ENCODE measurements around the gene ASPN.

The ASPN gene

DNA sequence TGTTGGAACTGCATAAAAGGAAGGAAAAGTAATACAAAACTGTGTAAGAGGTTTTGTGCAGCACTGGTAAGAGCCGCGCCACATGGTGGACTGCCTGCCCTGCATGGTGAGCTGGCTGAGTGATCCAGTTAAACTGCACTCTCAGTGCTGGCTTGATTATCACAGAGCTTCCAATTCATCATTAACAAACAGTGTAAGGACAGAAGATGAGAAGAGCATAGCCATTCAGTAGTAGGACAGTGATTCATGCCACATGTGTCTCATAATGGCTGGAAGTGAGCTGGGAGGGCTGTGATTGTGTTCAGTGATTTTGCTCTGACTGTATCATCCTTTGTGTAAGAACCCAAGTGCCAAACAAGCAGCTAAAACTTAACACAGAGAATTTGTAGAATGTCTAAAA, 14.1 kb downstream of the ASPN start:
- Histone ChIP-seq H3K27ac (ENCODE audit: low read depth, low read length, poor library complexity, severe bottlenecking) (no peak overlapping the region), H3K36me3 (ENCODE audit: insufficient read depth, low read length) (no peaks in the 10 kb centered on the region), H2AFZ (ENCODE audit: low read length) (no peak overlapping the region), H3K4me2 (ENCODE audit: low read length) (no peak overlapping the region), H3K4me3 (ENCODE audit: low read depth, low read length, poor library complexity, severe bottlenecking) (no peak overlapping the region), H3K9ac (ENCODE audit: low read length) (no peak overlapping the region), H3K79me2 (ENCODE audit: insufficient read depth, low read length) (no peaks in the 10 kb centered on the region), H3K9me3 (ENCODE audit: low read length) (no peaks in the 10 kb centered on the region), H3K27me3 (ENCODE audit: insufficient read depth, low read length) (no peaks in the 10 kb centered on the region), H3K9me2 (ENCODE audit: low read depth, low read length) (no peaks in the 10 kb centered on the region), H3F3A (ENCODE audit: insufficient read depth, low read length) (no peaks in the 10 kb centered on the region), H3K4me1 (ENCODE audit: insufficient read depth, low read length, severe bottlenecking) (no peaks in the 10 kb centered on the region), H4K20me1 (ENCODE audit: insufficient read depth, low read length) (no peaks in the 10 kb centered on the region)
- no peak for TF ChIP-seq EZH2 (IDR thresholded peaks at IDR 0.05; ENCODE audit: borderline replicate concordance, low read length)
- TF ChIP-seq, protein P1, sequence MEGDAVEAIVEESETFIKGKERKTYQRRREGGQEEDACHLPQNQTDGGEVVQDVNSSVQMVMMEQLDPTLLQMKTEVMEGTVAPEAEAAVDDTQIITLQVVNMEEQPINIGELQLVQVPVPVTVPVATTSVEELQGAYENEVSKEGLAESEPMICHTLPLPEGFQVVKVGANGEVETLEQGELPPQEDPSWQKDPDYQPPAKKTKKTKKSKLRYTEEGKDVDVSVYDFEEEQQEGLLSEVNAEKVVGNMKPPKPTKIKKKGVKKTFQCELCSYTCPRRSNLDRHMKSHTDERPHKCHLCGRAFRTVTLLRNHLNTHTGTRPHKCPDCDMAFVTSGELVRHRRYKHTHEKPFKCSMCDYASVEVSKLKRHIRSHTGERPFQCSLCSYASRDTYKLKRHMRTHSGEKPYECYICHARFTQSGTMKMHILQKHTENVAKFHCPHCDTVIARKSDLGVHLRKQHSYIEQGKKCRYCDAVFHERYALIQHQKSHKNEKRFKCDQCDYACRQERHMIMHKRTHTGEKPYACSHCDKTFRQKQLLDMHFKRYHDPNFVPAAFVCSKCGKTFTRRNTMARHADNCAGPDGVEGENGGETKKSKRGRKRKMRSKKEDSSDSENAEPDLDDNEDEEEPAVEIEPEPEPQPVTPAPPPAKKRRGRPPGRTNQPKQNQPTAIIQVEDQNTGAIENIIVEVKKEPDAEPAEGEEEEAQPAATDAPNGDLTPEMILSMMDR (IDR thresholded peaks at IDR 0.05; ENCODE audit: low read length), result no peak

DNA sequence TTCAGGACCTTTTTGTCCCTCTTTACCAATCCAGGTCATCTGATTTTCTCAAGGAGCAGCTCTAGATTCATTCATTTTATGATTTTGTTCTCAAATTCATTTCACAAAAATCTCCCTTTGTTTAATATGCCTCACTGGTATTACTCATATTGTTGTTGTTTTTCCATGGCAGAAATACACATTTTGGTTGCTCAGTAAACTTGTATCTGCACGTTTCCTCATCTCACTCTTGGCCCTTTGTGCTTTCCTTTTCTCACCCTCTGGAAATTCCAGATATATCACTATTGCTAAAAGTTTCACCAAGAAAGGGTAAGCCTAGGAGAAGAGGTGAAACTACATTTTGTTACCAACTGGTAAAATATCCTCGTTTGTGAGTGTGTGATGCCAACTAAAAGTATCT, 14.8 kb downstream of the ASPN start:
- Histone ChIP-seq H3F3A (ENCODE audit: insufficient read depth, low read length) (no peaks in the 10 kb centered on the region), H3K4me2 (ENCODE audit: low read length) (no peak overlapping the region), H3K4me3 (ENCODE audit: low read depth, low read length, poor library complexity, severe bottlenecking) (no peak overlapping the region), H3K36me3 (ENCODE audit: insufficient read depth, low read length) (no peaks in the 10 kb centered on the region), H3K9me2 (ENCODE audit: low read depth, low read length) (no peaks in the 10 kb centered on the region), H3K9me3 (ENCODE audit: low read length) (no peaks in the 10 kb centered on the region), H4K20me1 (ENCODE audit: insufficient read depth, low read length) (no peaks in the 10 kb centered on the region), H3K79me2 (ENCODE audit: insufficient read depth, low read length) (no peaks in the 10 kb centered on the region), H3K27ac (ENCODE audit: low read depth, low read length, poor library complexity, severe bottlenecking) (no peak overlapping the region), H3K4me1 (ENCODE audit: insufficient read depth, low read length, severe bottlenecking) (no peaks in the 10 kb centered on the region), H3K9ac (ENCODE audit: low read length) (no peak overlapping the region), H3K27me3 (ENCODE audit: insufficient read depth, low read length) (no peaks in the 10 kb centered on the region), H2AFZ (ENCODE audit: low read length) (no peak overlapping the region)
- no peak for TF ChIP-seq EZH2 (IDR thresholded peaks at IDR 0.05; ENCODE audit: borderline replicate concordance, low read length)
- TF ChIP-seq, protein P1 (IDR thresholded peaks at IDR 0.05; ENCODE audit: low read length), result no peak

DNA sequence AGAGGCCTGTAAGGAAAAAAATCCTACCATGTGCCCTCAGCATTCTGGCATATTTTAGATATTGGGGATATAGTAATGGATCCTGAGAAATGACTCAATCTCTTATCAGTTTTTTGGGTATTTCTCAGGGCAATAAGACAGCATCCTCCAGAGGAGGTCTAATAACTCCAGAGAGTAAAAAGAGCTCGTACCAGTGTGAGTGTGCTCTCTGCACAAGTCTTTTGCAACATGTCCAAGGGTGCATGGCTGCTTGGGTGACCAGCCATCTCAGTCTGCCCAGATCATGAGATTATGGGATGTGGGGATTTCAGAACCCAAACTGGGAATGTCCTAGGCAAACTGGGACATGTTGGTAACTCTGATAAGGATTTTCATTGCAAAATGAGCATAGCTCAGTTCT, 15.3 kb downstream of the ASPN start:
- H3F3A ChIP-seq (ENCODE audit: insufficient read depth, low read length), result no peaks in the 10 kb centered on the region
- no peaks in the 10 kb centered on the region for H3K4me1 ChIP-seq (ENCODE audit: insufficient read depth, low read length, severe bottlenecking)
- no peaks in the 10 kb centered on the region for H3K9me3 ChIP-seq (ENCODE audit: low read length)
- no peaks in the 10 kb centered on the region for H4K20me1 ChIP-seq (ENCODE audit: insufficient read depth, low read length)
- H3K9ac ChIP-seq (ENCODE audit: low read length), result no peak overlapping the region
- no peak overlapping the region for H3K4me3 ChIP-seq (ENCODE audit: low read depth, low read length, poor library complexity, severe bottlenecking)
- H3K27me3 ChIP-seq (ENCODE audit: insufficient read depth, low read length), result no peaks in the 10 kb centered on the region
- TF ChIP-seq, protein P1 (IDR thresholded peaks at IDR 0.05; ENCODE audit: low read length), result no peak
- no peak for TF ChIP-seq EZH2 (IDR thresholded peaks at IDR 0.05; ENCODE audit: borderline replicate concordance, low read length)
- no peaks in the 10 kb centered on the region for H3K36me3 ChIP-seq (ENCODE audit: insufficient read depth, low read length)
- no peaks in the 10 kb centered on the region for H3K9me2 ChIP-seq (ENCODE audit: low read depth, low read length)
- no peaks in the 10 kb centered on the region for H3K79me2 ChIP-seq (ENCODE audit: insufficient read depth, low read length)
- no peak overlapping the region for H2AFZ ChIP-seq (ENCODE audit: low read length)
- H3K27ac ChIP-seq (ENCODE audit: low read depth, low read length, poor library complexity, severe bottlenecking), result no peak overlapping the region
- H3K4me2 ChIP-seq (ENCODE audit: low read length), result no peak overlapping the region

All from OCI-LY1 (cell line).